Neural progenitor cell (in vitro differentiated cells): ENCODE measurements around the gene NATD1. TPM values are rescaled to one million over a fixed set of nuclear protein-coding genes. Genes with fewer than 3 reads are reported as not detected.

Experiments used
- DNase-seq: peaks from one replicate; pipeline ENCODE4 v3.0.0-alpha.2; 2016; ENCODE audit warnings: low spot score
- H2AFZ ChIP-seq: fragments of 200-600 bp; sonication (generic); replicated peaks from 2 replicates; pipeline ENCODE4 v1.6.1; 2016; ENCODE audit warnings: antibody characterized with exemption
- H3F3A ChIP-seq: fragments of 200-600 bp; sonication (generic); 2 replicates; pipeline ENCODE4 v1.6.1; 2016; ENCODE audit warnings: antibody characterized with exemption, low read depth
- H3K27ac ChIP-seq: fragments of 200-600 bp; sonication (generic); 2 replicates; pipeline ENCODE4 v1.5.1; 2016; ENCODE audit warnings: mild to moderate bottlenecking
- H3K27me3 ChIP-seq: fragments of 200-600 bp; sonication (generic); 2 replicates; pipeline ENCODE4 v1.6.1; 2016; ENCODE audit warnings: mild to moderate bottlenecking, moderate library complexity
- H3K36me3 ChIP-seq: fragments of 200-600 bp; sonication (generic); 2 replicates; pipeline ENCODE4 v1.5.1; 2016
- H3K4me1 ChIP-seq: fragments of 200-600 bp; sonication (generic); 2 replicates; pipeline ENCODE4 v1.6.1; 2016; ENCODE audit warnings: mixed run types
- H3K4me2 ChIP-seq: fragments of 200-600 bp; sonication (generic); 2 replicates; pipeline ENCODE4 v1.6.1; 2016
- H3K4me3 ChIP-seq: fragments of 200-600 bp; sonication (generic); 2 replicates; pipeline ENCODE4 v1.5.1; 2016
- H3K79me2 ChIP-seq: fragments of 200-600 bp; sonication (generic); 2 replicates; pipeline ENCODE4 v1.6.1; 2016; ENCODE audit warnings: low read depth
- H3K9ac ChIP-seq: fragments of 200-600 bp; sonication (generic); 2 replicates; pipeline ENCODE4 v1.6.1; 2016
- H3K9me3 ChIP-seq: fragments of 200-600 bp; sonication (generic); 2 replicates; pipeline ENCODE4 v1.5.1; 2016; ENCODE audit warnings: low read depth
- H4K20me1 ChIP-seq: fragments of 200-600 bp; sonication (generic); 2 replicates; pipeline ENCODE4 v1.6.1; 2016; ENCODE audit warnings: low read depth
- H3K27ac Mint-ChIP-seq: 3 replicates; pipeline ENCODE4 v1.8.0; 2021; ENCODE audit warnings: mixed read lengths
- H3K27me3 Mint-ChIP-seq: 2 replicates; pipeline ENCODE4 v1.8.0; 2022; ENCODE audit warnings: low read depth, mild to moderate bottlenecking, inconsistent platforms, moderate library complexity, mixed read lengths; ENCODE audit not compliant: insufficient read depth
- H3K36me3 Mint-ChIP-seq: 3 replicates; pipeline ENCODE4 v1.8.0; 2021; ENCODE audit warnings: mixed read lengths
- H3K4me1 Mint-ChIP-seq: 3 replicates; pipeline ENCODE4 v1.8.0; 2021; ENCODE audit warnings: mixed read lengths
- H3K4me3 Mint-ChIP-seq: 3 replicates; pipeline ENCODE4 v1.8.0; 2021; ENCODE audit warnings: mild to moderate bottlenecking, moderate library complexity, mixed read lengths
- H3K9me3 Mint-ChIP-seq: 3 replicates; pipeline ENCODE4 v1.8.0; 2020; ENCODE audit warnings: mixed read lengths
- EZH2 ChIP-seq: fragments of 200-600 bp; sonication (generic); IDR thresholded peaks from 2 replicates; pipeline ENCODE4 v1.6.1; 2017; ENCODE audit warnings: antibody characterized with exemption, mild to moderate bottlenecking, moderate library complexity
- EZH2phosphoT487 ChIP-seq: fragments of 200-600 bp; sonication (generic); IDR thresholded peaks from 2 replicates; pipeline ENCODE4 v1.6.1; 2017; ENCODE audit warnings: antibody characterized with exemption
- total RNA-seq: library from RNA; depleted of rRNA; stranded (reverse); fragments of >200 nt; gene quantifications from 2 replicates; pipeline ENCODE4 v1.2.3, GENCODE V29; 2015; ENCODE audit warnings: low replicate concordance
- TF ChIP-seq, protein P1 (sequence below): fragments of 200-600 bp; sonication (generic); IDR thresholded peaks from 2 replicates; pipeline ENCODE4 v1.5.1; 2017; ENCODE audit warnings: antibody characterized with exemption, mild to moderate bottlenecking

The NATD1 gene
- total RNA-seq, 1 donor from 2014 or later = 4.3 TPM

DNA sequence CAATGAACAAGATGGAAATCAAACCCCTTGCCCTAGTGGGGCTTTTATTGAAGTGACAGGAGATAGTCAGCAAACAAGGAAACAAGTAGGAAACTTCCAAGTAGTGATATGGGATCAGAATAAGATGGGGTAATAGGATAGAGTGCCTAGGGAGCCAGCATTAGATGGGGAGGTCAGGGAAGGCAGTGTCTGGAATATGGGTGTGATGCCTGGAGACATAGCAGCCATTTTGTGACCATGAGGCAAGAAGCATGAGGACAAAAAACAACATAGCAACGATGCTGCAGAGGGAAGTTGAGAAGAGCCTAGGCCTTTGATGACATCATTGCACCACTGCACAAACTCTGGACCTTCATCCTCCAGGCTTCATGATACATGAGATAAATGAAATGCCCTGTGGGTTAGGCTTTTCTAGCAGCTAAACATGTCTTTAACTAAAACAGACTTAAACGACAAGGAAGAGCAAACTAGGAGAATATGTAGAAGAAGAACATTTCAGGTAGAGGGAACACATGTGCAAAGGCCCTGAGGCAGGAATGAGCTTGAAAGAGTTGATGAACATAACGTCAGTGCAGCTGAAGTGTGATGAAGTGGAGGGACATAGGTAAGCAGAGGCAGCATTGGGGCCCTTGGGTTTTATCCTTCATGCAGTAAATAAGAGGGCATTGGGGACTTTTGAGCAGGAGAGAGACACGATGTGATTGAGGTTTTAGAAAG, 21.0 kb downstream of the NATD1 start:
- Histone ChIP-seq H3K9me3 (no peaks in the 10 kb centered on the region), H3K79me2 (no peaks in the 10 kb centered on the region), H3F3A (no peaks in the 10 kb centered on the region), H3K27ac (no peak overlapping the region), H3K4me1 (no peaks in the 10 kb centered on the region), H3K36me3 (no peaks in the 10 kb centered on the region), H2AFZ (no peak overlapping the region), H3K27me3 (no peaks in the 10 kb centered on the region), H3K4me3 (no peak overlapping the region), H3K9ac (no peak overlapping the region), H3K4me2 (no peak overlapping the region), H4K20me1 (no peaks in the 10 kb centered on the region)
- DNase-seq = no peak
- Mint-ChIP-seq H3K9me3 (peaks cover 8% of the 10 kb centered on the region), H3K36me3 (no peaks in the 10 kb centered on the region), H3K4me3 (no peak overlapping the region), H3K4me1 (peaks cover 7% of the 10 kb centered on the region), H3K27ac (no peak overlapping the region), H3K27me3 (peaks cover 7% of the 10 kb centered on the region)
- TF ChIP-seq EZH2 (no peak), EZH2phosphoT487 (no peak)
- TF ChIP-seq, protein P1, sequence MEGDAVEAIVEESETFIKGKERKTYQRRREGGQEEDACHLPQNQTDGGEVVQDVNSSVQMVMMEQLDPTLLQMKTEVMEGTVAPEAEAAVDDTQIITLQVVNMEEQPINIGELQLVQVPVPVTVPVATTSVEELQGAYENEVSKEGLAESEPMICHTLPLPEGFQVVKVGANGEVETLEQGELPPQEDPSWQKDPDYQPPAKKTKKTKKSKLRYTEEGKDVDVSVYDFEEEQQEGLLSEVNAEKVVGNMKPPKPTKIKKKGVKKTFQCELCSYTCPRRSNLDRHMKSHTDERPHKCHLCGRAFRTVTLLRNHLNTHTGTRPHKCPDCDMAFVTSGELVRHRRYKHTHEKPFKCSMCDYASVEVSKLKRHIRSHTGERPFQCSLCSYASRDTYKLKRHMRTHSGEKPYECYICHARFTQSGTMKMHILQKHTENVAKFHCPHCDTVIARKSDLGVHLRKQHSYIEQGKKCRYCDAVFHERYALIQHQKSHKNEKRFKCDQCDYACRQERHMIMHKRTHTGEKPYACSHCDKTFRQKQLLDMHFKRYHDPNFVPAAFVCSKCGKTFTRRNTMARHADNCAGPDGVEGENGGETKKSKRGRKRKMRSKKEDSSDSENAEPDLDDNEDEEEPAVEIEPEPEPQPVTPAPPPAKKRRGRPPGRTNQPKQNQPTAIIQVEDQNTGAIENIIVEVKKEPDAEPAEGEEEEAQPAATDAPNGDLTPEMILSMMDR = no peak

DNA sequence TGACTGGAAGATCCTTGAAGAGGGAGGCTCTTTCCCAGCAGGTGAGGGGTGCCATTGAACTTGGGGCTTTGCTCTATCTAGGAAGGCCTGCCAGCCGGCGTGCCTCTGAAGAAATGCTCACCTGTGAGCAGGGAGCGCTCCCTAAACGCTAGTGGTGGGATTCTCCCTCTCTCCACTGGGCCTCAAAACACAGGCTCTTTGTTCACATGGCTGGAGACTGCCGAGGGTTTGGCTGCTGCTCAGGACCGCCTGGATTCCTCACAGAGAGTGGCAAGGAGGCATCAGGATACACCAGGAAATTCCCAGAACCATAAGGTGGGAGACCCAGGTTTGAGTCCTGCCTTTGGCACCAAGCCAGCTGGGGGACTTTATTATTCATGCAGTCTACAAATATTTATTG, 21.7 kb downstream of the NATD1 start:
- H3K9me3 ChIP-seq = no peaks in the 10 kb centered on the region
- no peaks in the 10 kb centered on the region for H4K20me1 ChIP-seq
- H3K4me3 ChIP-seq = no peak overlapping the region
- no peaks in the 10 kb centered on the region for H3K4me1 ChIP-seq
- H3K27me3 Mint-ChIP-seq = peaks cover 5% of the 10 kb centered on the region
- H3K79me2 ChIP-seq = no peaks in the 10 kb centered on the region
- TF ChIP-seq EZH2phosphoT487 (no peak), EZH2 (no peak)
- TF ChIP-seq, protein P1 = no peak
- H3F3A ChIP-seq = no peaks in the 10 kb centered on the region
- no peaks in the 10 kb centered on the region for H3K36me3 Mint-ChIP-seq
- H3K27ac ChIP-seq = no peak overlapping the region
- no peak overlapping the region for H3K27ac Mint-ChIP-seq
- H3K4me3 Mint-ChIP-seq = no peak overlapping the region
- peaks cover 7% of the 10 kb centered on the region for H3K4me1 Mint-ChIP-seq
- no peaks in the 10 kb centered on the region for H3K36me3 ChIP-seq
- H3K4me2 ChIP-seq = no peak overlapping the region
- no peaks in the 10 kb centered on the region for H3K27me3 ChIP-seq
- no peak overlapping the region for H3K9ac ChIP-seq
- peaks cover 8% of the 10 kb centered on the region for H3K9me3 Mint-ChIP-seq
- H2AFZ ChIP-seq = no peak overlapping the region
- no peak for DNase-seq

DNA sequence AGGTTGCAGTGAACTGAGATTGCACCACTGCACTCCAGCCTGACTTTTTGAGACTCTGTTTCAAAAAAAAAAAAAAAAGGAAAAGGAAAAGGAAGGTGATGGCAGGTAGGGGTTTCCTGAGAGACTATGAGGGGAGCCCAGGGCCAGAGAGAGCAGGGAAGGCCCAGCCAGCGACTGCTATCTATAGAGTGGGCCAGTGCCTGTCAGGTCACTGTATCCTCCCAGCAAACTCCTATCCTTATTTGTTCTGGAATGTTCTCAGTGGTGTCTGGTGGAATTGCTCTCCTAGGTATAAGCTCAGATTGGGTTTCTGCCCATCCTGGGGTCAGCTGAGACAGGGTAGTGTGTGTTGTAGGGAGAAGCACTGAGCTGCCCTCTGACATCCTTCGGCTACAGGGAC, 24.4 kb downstream of the NATD1 start:
- Mint-ChIP-seq H3K27ac (no peak overlapping the region), H3K4me1 (peaks cover 7% of the 10 kb centered on the region), H3K9me3 (peaks cover 8% of the 10 kb centered on the region), H3K4me3 (no peak overlapping the region), H3K36me3 (peaks cover 2% of the 10 kb centered on the region), H3K27me3 (peaks cover 7% of the 10 kb centered on the region)
- H3K36me3 ChIP-seq = no peaks in the 10 kb centered on the region
- no peak overlapping the region for H3K4me2 ChIP-seq
- no peak overlapping the region for H3K9ac ChIP-seq
- no peak overlapping the region for H2AFZ ChIP-seq
- H3K9me3 ChIP-seq = no peaks in the 10 kb centered on the region
- no peak overlapping the region for H3K27ac ChIP-seq
- H3K79me2 ChIP-seq = no peaks in the 10 kb centered on the region
- H4K20me1 ChIP-seq = no peaks in the 10 kb centered on the region
- TF ChIP-seq EZH2 = no peak
- TF ChIP-seq, protein P1 = no peak
- TF ChIP-seq EZH2phosphoT487 = no peak
- DNase-seq = no peak
- H3K4me3 ChIP-seq = no peak overlapping the region
- H3K27me3 ChIP-seq = no peaks in the 10 kb centered on the region
- H3K4me1 ChIP-seq = no peaks in the 10 kb centered on the region
- no peaks in the 10 kb centered on the region for H3F3A ChIP-seq
